ENCODE results near the gene KIAA1217.

KIAA1217 gene

GRCh38 chr10:24351961-24352360, 143.0 kb downstream of the KIAA1217 start:
- TF ChIP-seq GATA1 (IDR thresholded peaks at IDR 0.05; ENCODE audit: low read depth, low read length) (no peak), POLR2A (IDR thresholded peaks at IDR 0.05; ENCODE audit: low read length) (no peak)
- DNase-seq: no peak

DNA sequence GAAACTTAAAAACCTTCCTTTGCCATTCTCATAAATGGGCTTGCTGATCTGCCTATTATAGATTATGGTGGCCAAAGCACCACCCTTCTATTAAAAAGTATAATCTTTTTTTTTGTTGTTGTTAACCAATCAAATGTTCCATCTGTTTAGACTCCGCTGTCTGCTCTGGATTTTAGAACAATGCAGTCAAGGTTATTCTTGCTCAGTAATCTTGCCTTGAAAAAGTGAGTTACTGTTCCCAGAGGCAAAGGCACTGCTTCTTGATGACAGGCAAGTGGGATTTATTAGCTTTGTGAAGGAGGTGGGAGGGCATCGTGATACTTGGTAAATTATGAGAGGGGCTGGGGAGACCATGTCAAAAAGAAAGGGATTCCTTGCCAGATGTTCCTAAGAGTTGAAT, 143.5 kb downstream of the KIAA1217 start:
- no peak for TF ChIP-seq GATA1 (IDR thresholded peaks at IDR 0.05; ENCODE audit: low read depth, low read length)
- TF ChIP-seq POLR2A (IDR thresholded peaks at IDR 0.05; ENCODE audit: low read length): no peak
- DNase-seq: no peak

- TF ChIP-seq POLR2A (IDR thresholded peaks at IDR 0.05; ENCODE audit: low read length): no peak
- TF ChIP-seq GATA1 (IDR thresholded peaks at IDR 0.05; ENCODE audit: low read depth, low read length): no peak
Observed at GRCh38 chr10:24353319-24353718, 144.4 kb downstream of the KIAA1217 start.

GRCh38 chr10:24355056-24355688, 146.2 kb downstream of the KIAA1217 start:
- no peak for TF ChIP-seq POLR2A (IDR thresholded peaks at IDR 0.05; ENCODE audit: low read length)
- no peak for TF ChIP-seq GATA1 (IDR thresholded peaks at IDR 0.05; ENCODE audit: low read depth, low read length)
- no peak for DNase-seq

More at GRCh38 chr10:24353319-24353718, 144.4 kb downstream of the KIAA1217 start:
- DNase-seq: no peak

GRCh38 chr10:24357344-24358004, 148.5 kb downstream of the KIAA1217 start:
- DNase-seq: no peak
- TF ChIP-seq GATA1 (IDR thresholded peaks at IDR 0.05; ENCODE audit: low read depth, low read length): no peak
- TF ChIP-seq POLR2A (IDR thresholded peaks at IDR 0.05; ENCODE audit: low read length): no peak

- DNase-seq: no peak
- TF ChIP-seq GATA1 (IDR thresholded peaks at IDR 0.05; ENCODE audit: low read depth, low read length) (no peak), POLR2A (IDR thresholded peaks at IDR 0.05; ENCODE audit: low read length) (no peak)
Observed at GRCh38 chr10:24358022-24358421, 149.1 kb downstream of the KIAA1217 start.

GRCh38 chr10:24360282-24361127, 151.6 kb downstream of the KIAA1217 start:
- TF ChIP-seq GATA1 (IDR thresholded peaks at IDR 0.05; ENCODE audit: low read depth, low read length) (no peak), POLR2A (IDR thresholded peaks at IDR 0.05; ENCODE audit: low read length) (no peak)
- DNase-seq: peak; percentile 25 to 50

DNA sequence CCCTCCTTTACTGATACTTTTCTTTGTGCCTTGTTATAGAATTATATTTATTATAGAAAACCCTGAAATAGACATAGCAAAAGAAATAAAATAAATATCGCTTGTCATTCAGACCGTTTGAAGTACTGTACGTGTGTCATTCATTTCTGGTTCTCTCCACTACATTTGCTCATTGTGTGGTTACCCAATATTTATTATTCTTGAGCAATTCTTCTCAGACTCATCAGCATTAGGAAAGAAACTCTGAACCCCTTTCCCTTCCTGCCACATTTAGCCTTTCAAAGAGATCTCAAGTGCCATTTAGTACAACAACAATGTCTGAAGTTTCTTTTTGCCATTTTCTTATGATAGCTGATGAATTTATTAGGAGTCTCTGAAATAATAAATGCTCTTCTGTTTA, 154.1 kb downstream of the KIAA1217 start:
- TF ChIP-seq GATA1 (IDR thresholded peaks at IDR 0.05; ENCODE audit: low read depth, low read length) (no peak), POLR2A (IDR thresholded peaks at IDR 0.05; ENCODE audit: low read length) (no peak)
- DNase-seq: no peak

- TF ChIP-seq GATA1 (IDR thresholded peaks at IDR 0.05; ENCODE audit: low read depth, low read length) (no peak), POLR2A (IDR thresholded peaks at IDR 0.05; ENCODE audit: low read length) (no peak)
- no peak for DNase-seq
Observed at GRCh38 chr10:24367688-24368087, 158.8 kb downstream of the KIAA1217 start.

GRCh38 chr10:24370877-24371276, 161.9 kb downstream of the KIAA1217 start:
- TF ChIP-seq GATA1 (IDR thresholded peaks at IDR 0.05; ENCODE audit: low read depth, low read length): no peak
- no peak for TF ChIP-seq POLR2A (IDR thresholded peaks at IDR 0.05; ENCODE audit: low read length)
- DNase-seq: no peak

DNA sequence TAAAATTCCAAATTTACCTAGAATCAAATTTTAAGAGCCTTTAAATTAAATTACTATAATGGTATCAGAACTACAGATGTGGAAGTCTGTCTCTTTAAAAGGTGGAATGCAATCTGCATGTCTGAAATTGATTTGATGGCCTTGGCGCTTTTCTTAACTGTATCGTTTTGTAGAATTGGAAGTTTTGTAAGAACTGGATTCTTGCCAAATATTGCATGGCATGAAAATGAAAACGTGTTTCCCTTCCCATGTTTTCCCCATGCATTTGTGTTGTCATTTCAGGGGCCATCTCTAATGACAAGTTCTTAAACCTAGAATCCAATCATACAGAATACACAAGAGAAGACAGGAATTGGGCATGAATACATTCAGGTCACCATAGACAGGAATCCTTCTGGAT, 162.5 kb downstream of the KIAA1217 start:
- DNase-seq: no peak
- TF ChIP-seq GATA1 (IDR thresholded peaks at IDR 0.05; ENCODE audit: low read depth, low read length): no peak
- TF ChIP-seq POLR2A (IDR thresholded peaks at IDR 0.05; ENCODE audit: low read length): no peak

DNA sequence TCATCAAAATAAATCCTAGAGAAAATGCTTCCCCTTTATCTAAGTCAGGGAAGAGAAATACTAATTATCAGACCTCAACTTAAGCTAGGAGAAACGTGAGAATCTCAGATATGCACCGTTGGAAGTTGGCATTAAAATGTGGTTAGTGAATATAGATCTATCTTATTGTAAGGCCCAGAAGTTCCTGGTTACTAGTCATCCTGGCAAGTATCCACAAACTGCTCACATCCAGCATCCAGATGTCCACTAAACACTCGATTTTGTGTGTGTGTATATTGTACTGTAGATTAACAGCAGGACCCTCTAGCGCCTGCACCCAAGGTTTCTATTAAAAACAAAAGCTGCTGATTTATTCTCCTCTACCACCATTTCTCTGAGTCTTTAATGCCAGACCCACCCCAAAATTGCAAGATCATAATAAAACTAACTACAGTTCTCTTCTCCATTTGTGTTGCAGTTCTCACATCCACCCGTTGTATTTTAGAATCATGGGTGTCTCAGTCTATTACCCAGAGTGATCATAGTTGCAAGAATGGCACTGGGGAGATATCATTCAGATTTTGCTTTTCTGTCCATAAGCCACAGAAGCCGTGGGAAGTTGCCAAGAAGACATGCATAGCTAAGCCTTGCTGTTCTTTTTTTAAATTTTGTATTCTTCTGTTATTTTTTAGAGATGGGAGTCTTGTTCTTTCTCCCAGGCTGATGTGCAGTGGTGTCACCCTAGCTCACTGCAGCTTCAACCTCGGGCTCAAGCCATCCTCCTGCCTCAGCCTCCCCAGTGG, 165.4 kb downstream of the KIAA1217 start:
- TF ChIP-seq POLR2A (IDR thresholded peaks at IDR 0.05; ENCODE audit: low read length): no peak
- DNase-seq: no peak

- TF ChIP-seq GATA1 (IDR thresholded peaks at IDR 0.05; ENCODE audit: low read depth, low read length) (no peak), POLR2A (IDR thresholded peaks at IDR 0.05; ENCODE audit: low read length) (no peak)
- DNase-seq: no peak
Observed at GRCh38 chr10:24375510-24375909, 166.6 kb downstream of the KIAA1217 start.

DNA sequence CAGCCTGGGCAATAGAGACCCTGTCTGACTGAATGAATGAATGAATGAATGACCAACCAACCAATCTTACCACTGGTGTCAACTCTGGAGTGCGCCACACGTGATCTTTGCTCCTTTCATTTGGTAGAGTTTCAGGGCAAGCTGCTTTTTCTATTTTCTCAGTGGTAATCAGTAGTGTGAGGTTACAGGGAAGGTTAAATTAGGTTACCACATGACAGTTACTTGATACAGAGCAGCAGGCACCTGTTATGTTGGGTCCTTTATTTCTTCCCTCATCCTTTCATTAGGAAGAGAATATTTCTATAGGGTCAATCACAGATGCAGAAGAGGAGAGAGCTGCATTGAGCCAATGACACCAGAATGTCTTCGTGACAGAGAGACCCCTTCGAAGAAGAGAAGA, 167.8 kb downstream of the KIAA1217 start:
- no peak for TF ChIP-seq POLR2A (IDR thresholded peaks at IDR 0.05; ENCODE audit: low read length)
- no peak for DNase-seq
